Transverse colon (tissue), 4 donors: ENCODE results near the gene GON7. TPM values are rescaled to one million over a fixed set of nuclear protein-coding genes. Genes with fewer than 3 reads are reported as not detected.

Experiments
- DNase-seq: peaks from one replicate; pipeline ENCODE4 v3.0.0-alpha.2; 2019
- H3K27ac ChIP-seq, 4 donors: fragments of 200-600 bp; sonication (generic); 2 replicates each; pipeline ENCODE4 v1.5.1; 2016 to 2018; ENCODE audit warnings: inconsistent platforms in 4 of 4
- H3K27me3 ChIP-seq: fragments of 200-600 bp; sonication (generic); 2 replicates; pipeline ENCODE4 v1.5.1; 2017; ENCODE audit warnings: inconsistent platforms
- H3K36me3 ChIP-seq, 4 donors: fragments of 200-600 bp; sonication (generic); 2 replicates each; pipeline ENCODE4 v1.5.1; 2017 to 2019; ENCODE audit warnings: inconsistent platforms in 4 of 4
- H3K4me1 ChIP-seq, 4 donors: fragments of 200-600 bp; sonication (generic); 2 replicates each; pipeline ENCODE4 v1.5.1; 2017 to 2020; ENCODE audit warnings: inconsistent platforms in 4 of 4
- H3K4me3 ChIP-seq, 4 donors: fragments of 200-600 bp; sonication (generic); 1 replicate in 1 of 4; 2 replicates in 3 of 4; pipeline versions ENCODE4 v1.5.1 to v1.6.1; 2017 to 2019; ENCODE audit warnings: inconsistent platforms in 4 of 4
- H3K9me3 ChIP-seq, 2 donors: fragments of 200-600 bp; sonication (generic); 2 replicates each; pipeline ENCODE4 v1.5.1; 2017 to 2019; ENCODE audit warnings: inconsistent platforms in 2 of 2
- EP300 ChIP-seq: sonication (generic); formaldehyde crosslinking; IDR thresholded peaks from one replicate; pipeline ENCODE4 v1.6.1; 2017; ENCODE audit warnings: antibody characterized with exemption, low read depth
- POLR2A ChIP-seq: fragments of 450-650 bp; IDR thresholded peaks from one replicate; pipeline ENCODE4 v1.6.1; 2016; ENCODE audit warnings: antibody characterized with exemption, mild to moderate bottlenecking, moderate library complexity
- POLR2AphosphoS5 ChIP-seq, 3 donors: sonication (generic); formaldehyde crosslinking; IDR thresholded peaks; one replicate each; pipeline ENCODE4 v1.6.1; 2016; ENCODE audit warnings: antibody characterized with exemption in 3 of 3
- WGBS, 2 donors: methylation state at CpG; one replicate each; pipeline ENCODE4 v1.1.5; 2018; ENCODE audit warnings: low coverage in 1 of 2; 5-methylcytosine and 5-hydroxymethylcytosine counted together
- in situ Hi-C, 4 donors: fragments of 200-750 bp; cut with MboI; loops; one replicate each; pipeline versions ENCODE4 v1.15.0 to v1.15.1; 2017; ENCODE audit warnings: low sequenced_read_pairs in 3 of 4, low pct_ligation_motif_present in 1 of 4, low pct_unique_long_range_greater_than_20kb in 1 of 4
- intact Hi-C: fragments of 100-400 bp; cut with DNase I; formaldehyde crosslinking; loops from one replicate; pipeline ENCODE4 v1.15.1; 2023; ENCODE audit warnings: low total_unique reads
- total RNA-seq, 4 donors: library from RNA; depleted of rRNA; stranded (reverse); fragments of >200 nt; gene quantifications; one replicate each; pipeline ENCODE4 v1.1.0, GENCODE V29; 2016
- TF ChIP-seq, protein P1 (sequence below), 5 experiments: fragments of 200-600 bp in 3 of 5; fragments of 450-650 bp in 2 of 5; sonication (generic) in 3 of 5; IDR thresholded peaks; 1 replicate in 2 of 5; 2 replicates in 3 of 5; pipeline ENCODE4 v1.5.1; 2016 to 2017; ENCODE audit warnings: antibody characterized with exemption in 5 of 5, inconsistent platforms in 3 of 5, mild to moderate bottlenecking in 2 of 5, moderate library complexity in 1 of 5

Gene GON7
- total RNA-seq, 4 donors from 2014 or later, result 4.5 to 29.4 (median 13.6) TPM

DNA sequence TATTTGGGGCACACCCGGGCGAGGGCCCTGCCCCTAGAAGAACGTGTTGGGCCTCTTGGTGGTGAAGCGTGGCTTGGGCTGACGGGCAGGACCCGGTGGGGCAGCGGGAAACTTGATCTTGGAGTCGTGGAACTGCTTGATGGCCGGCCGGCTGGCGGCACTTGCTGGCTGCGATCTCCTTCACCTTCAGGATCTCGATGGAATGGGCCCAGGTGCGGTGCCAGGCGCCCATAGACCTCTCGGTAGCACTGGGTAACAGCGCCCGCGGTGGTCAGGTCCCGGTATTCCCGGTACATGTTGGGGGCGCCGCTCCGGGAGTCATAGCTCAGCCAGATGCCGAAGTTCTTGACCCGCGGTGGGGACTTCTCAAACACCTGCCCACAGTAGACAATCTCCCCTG lies 16.7 kb upstream of the GON7 start:
- H3K27ac ChIP-seq, result no peak overlapping the region
- H3K4me3 ChIP-seq, result no peak overlapping the region
- WGBS, 2 donors, result 96% methylated on average over 24 of the region's 27 CpGs; no CpG with 5 or more reads in 1 of the 2 donors
- peaks cover 0 to 73% (median 22%) of the 10 kb centered on the region in 4 donors for H3K36me3 ChIP-seq
- H3K27me3 ChIP-seq, result no peaks in the 10 kb centered on the region
- intact Hi-C loops (no loop called here), in situ Hi-C loops (no loop called here)
- TF ChIP-seq EP300, result no peak
- no peak for TF ChIP-seq POLR2A
- no peak for TF ChIP-seq POLR2AphosphoS5 (IDR thresholded peaks at IDR 0.05)
- TF ChIP-seq, protein P1, sequence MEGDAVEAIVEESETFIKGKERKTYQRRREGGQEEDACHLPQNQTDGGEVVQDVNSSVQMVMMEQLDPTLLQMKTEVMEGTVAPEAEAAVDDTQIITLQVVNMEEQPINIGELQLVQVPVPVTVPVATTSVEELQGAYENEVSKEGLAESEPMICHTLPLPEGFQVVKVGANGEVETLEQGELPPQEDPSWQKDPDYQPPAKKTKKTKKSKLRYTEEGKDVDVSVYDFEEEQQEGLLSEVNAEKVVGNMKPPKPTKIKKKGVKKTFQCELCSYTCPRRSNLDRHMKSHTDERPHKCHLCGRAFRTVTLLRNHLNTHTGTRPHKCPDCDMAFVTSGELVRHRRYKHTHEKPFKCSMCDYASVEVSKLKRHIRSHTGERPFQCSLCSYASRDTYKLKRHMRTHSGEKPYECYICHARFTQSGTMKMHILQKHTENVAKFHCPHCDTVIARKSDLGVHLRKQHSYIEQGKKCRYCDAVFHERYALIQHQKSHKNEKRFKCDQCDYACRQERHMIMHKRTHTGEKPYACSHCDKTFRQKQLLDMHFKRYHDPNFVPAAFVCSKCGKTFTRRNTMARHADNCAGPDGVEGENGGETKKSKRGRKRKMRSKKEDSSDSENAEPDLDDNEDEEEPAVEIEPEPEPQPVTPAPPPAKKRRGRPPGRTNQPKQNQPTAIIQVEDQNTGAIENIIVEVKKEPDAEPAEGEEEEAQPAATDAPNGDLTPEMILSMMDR (IDR thresholded peaks at IDR 0.05), result no peak
- H3K4me1 ChIP-seq, result no peaks in the 10 kb centered on the region
- no peaks in the 10 kb centered on the region for H3K9me3 ChIP-seq
- no peak for DNase-seq

DNA sequence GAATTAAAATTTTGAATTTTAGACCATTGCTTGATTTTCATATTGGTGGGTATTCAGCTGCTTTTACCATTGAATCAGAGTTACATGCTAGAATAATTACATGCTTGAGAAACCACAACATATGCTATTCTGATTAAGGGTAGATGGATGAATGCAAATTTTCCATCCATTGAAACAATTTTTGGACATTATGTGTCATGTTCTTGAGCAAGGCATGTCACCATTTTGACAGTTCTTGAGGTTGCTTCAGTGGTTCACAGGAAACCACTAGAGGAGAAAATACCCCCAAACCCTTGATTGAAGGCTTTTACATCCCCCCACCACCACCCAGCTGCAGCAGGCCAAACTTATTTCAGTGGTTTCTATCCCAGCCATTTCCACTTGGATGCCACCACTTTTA lies 13.6 kb upstream of the GON7 start:
- intact Hi-C loops (no loop called here), in situ Hi-C loops (no loop called here)
- DNase-seq, result no peak
- Histone ChIP-seq H3K4me1 (no peaks in the 10 kb centered on the region), H3K9me3 (no peaks in the 10 kb centered on the region), H3K27me3 (no peaks in the 10 kb centered on the region), H3K27ac (no peak overlapping the region), H3K36me3 (peaks cover 0 to 70% (median 22%) of the 10 kb centered on the region in 4 donors), H3K4me3 (no peak overlapping the region)
- TF ChIP-seq, protein P1 (IDR thresholded peaks at IDR 0.05), result no peak
- no peak for TF ChIP-seq EP300
- no peak for TF ChIP-seq POLR2A
- TF ChIP-seq POLR2AphosphoS5 (IDR thresholded peaks at IDR 0.05), result no peak

DNA sequence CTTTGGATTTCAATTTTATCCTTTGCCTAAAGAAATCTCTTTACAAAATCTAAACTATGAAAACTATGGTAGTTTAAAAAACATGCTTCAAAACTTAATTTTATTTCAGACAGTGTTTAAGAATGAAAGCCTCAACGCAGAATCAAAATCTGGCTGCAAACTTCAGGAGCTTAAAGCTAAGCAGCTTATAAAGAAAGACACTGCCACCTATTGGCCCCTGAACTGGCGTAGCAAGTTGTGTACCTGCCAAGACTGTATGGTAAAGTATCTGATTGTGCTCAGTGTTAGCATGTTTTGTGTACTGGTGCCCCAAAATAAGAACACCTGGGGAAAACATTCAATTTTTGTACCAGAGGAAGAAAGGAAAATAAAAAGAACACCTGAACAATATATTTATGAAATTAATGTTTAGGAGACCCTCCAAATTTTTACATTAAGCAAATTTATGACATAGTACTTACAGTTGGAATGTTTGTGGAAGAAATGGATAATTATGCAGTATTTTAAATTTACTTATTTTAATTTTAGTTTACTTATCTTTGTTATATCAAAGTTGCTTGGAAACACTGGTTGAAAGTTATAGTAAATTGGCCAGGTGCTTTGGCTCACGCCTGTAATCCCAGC lies 12.3 kb upstream of the GON7 start:
- no peaks in the 10 kb centered on the region for H3K9me3 ChIP-seq
- peak; percentile 46 for DNase-seq
- no peak overlapping the region for H3K4me3 ChIP-seq
- H3K27ac ChIP-seq, result no peak overlapping the region
- H3K36me3 ChIP-seq, result peaks cover 0 to 71% (median 22%) of the 10 kb centered on the region in 4 donors
- no peaks in the 10 kb centered on the region for H3K4me1 ChIP-seq
- in situ Hi-C loops (no loop called here), intact Hi-C loops (no loop called here)
- TF ChIP-seq, protein P1 (IDR thresholded peaks at IDR 0.05), result peak; percentile 33 to 49 (median 47)
- no peak for TF ChIP-seq EP300
- TF ChIP-seq POLR2AphosphoS5 (IDR thresholded peaks at IDR 0.05), result no peak
- TF ChIP-seq POLR2A, result no peak
- WGBS, 2 donors, result 49 to 57% methylated on average over 3 of the region's 3 CpGs
- H3K27me3 ChIP-seq, result no peaks in the 10 kb centered on the region

DNA sequence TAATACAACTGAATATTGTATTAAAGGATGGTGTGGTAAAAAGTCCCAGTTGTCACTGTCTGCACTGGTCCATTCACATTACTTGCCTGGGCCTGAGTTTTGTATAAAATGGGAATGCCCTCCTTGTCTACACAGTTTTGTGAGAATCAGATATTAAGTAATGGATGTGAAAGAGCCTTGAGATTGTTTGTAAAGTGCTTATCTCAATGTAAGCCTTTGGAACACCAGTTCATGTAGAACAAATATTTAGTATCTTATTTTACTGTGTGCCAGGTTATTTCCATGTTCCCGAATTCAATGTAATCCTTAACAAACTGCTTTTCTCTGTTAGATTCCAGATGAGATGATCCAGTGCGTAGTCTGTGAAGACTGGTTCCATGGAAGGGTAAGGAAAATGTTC lies 7.7 kb upstream of the GON7 start:
- WGBS, 2 donors, result 83 to 94% methylated on average over 2 of the region's 2 CpGs
- in situ Hi-C loops, result no loop called here

More for the DNA sequence above, 7.7 kb upstream of the GON7 start:
- intact Hi-C loops, result no loop called here
- TF ChIP-seq EP300, result no peak
- no peak for TF ChIP-seq POLR2A
- TF ChIP-seq, protein P1 (IDR thresholded peaks at IDR 0.05), result no peak
- TF ChIP-seq POLR2AphosphoS5 (IDR thresholded peaks at IDR 0.05), result no peak
- Histone ChIP-seq H3K9me3 (no peaks in the 10 kb centered on the region), H3K36me3 (peaks cover 0 to 44% (median 21%) of the 10 kb centered on the region in 4 donors), H3K4me3 (no peak overlapping the region), H3K4me1 (peaks cover 0 to 7% (median 1%) of the 10 kb centered on the region in 4 donors), H3K27ac (no peak overlapping the region), H3K27me3 (no peaks in the 10 kb centered on the region)
- DNase-seq, result no peak
